Endothelial cell of umbilical vein (primary cell): ENCODE data around the gene ETV6. TPM values are rescaled to one million over a fixed set of nuclear protein-coding genes. Genes with fewer than 3 reads are reported as not detected.

Source experiments
- BruUV-seq: library from RNA; stranded (reverse); fragments of 400-500 nt; replicated peaks from 2 replicates; lab custom pipeline; 2021; lab: Mats Ljungman, UMichigan
- CTCF ChIA-PET: fragments of 300-600, 350-600 bp; sonication (Branson Sonifier 250); formaldehyde crosslinking; loops from one replicate; lab custom pipeline; 2021; ENCODE audit warnings: antibody characterized with exemption, inconsistent platforms; lab: Charles Lee
- POLR2A ChIA-PET: fragments of 300-600, 350-600 bp; sonication (Branson Sonifier 250); formaldehyde crosslinking; loops from one replicate; lab custom pipeline; 2021; ENCODE audit warnings: antibody characterized with exemption, inconsistent platforms; lab: Charles Lee
- DNase-seq: peaks from one replicate; pipeline ENCODE4 v3.0.0-alpha.2; 2011; ENCODE audit warnings: low read depth, low spot score
- FAIRE-seq: peaks from 2 replicates; lab custom pipeline; 2011; peaks lifted over from hg19 to GRCh38; lab: Jason Lieb, UNC
- H2AFZ ChIP-seq: 2 replicates; pipeline ENCODE4 v1.6.0; 2012; ENCODE audit warnings: low read depth, low read length, control low read depth, inconsistent platforms
- H3K27ac ChIP-seq: 2 replicates; pipeline ENCODE4 v1.5.1; 2011; ENCODE audit warnings: low read depth, mild to moderate bottlenecking, control low read depth, low read length, moderate library complexity; ENCODE audit not compliant: insufficient read depth
- H3K27me3 ChIP-seq, 2 experiments: 2 replicates each; pipeline versions ENCODE4 v1.6.0 to v1.6.1; 2011; ENCODE audit warnings: low read length in 2 of 2, mixed read lengths in 1 of 2; ENCODE audit not compliant: control insufficient read depth in 2 of 2, insufficient read depth in 2 of 2
- H3K36me3 ChIP-seq, 2 experiments: 2 replicates in 1 of 2; 3 replicates in 1 of 2; pipeline ENCODE4 v1.5.1; 2011; ENCODE audit warnings: low read length in 2 of 2, mild to moderate bottlenecking in 1 of 2, moderate library complexity in 1 of 2; ENCODE audit not compliant: control insufficient read depth in 2 of 2, insufficient read depth in 2 of 2; ENCODE audit errors: extremely low read depth in 1 of 2
- H3K4me1 ChIP-seq: 3 replicates; pipeline ENCODE4 v1.5.1; 2011; ENCODE audit warnings: mild to moderate bottlenecking, low read length; ENCODE audit not compliant: control insufficient read depth, insufficient read depth; ENCODE audit errors: extremely low read depth
- H3K4me2 ChIP-seq: 2 replicates; pipeline ENCODE4 v1.6.1; 2011; ENCODE audit warnings: low read length, control low read depth, mixed read lengths; ENCODE audit not compliant: insufficient read depth
- H3K4me3 ChIP-seq, 3 experiments: fragments of 200-600 bp in 1 of 3; sonication (generic), shearing (Covaris generic) in 1 of 3; replicated peaks in 1 of 3; 2 replicates each; pipeline ENCODE4 v1.5.1; 2011 to 2016; ENCODE audit warnings: control low read depth in 3 of 3, low read length in 3 of 3, mild to moderate bottlenecking in 2 of 3, inconsistent platforms in 1 of 3, low read depth in 1 of 3, moderate library complexity in 1 of 3; ENCODE audit not compliant: insufficient read depth in 1 of 3
- H3K79me2 ChIP-seq: 2 replicates; pipeline ENCODE4 v1.6.0; 2012; ENCODE audit warnings: low read length, inconsistent platforms; ENCODE audit not compliant: control insufficient read depth, insufficient read depth
- H3K9ac ChIP-seq: replicated peaks from 2 replicates; pipeline ENCODE3; 2011; ENCODE audit warnings: low read length, control low read depth; ENCODE audit not compliant: insufficient read depth; ENCODE audit errors: extremely low read depth
- H3K9me1 ChIP-seq: replicated peaks from 3 replicates; pipeline ENCODE4 v1.6.0; 2011; ENCODE audit warnings: mild to moderate bottlenecking, low read length; ENCODE audit not compliant: control insufficient read depth, insufficient read depth; ENCODE audit errors: extremely low read depth
- H3K9me3 ChIP-seq: replicated peaks from 2 replicates; pipeline ENCODE4 v1.5.1; 2012; ENCODE audit warnings: low read length, inconsistent platforms; ENCODE audit not compliant: control insufficient read depth, insufficient read depth
- H4K20me1 ChIP-seq: replicated peaks from 2 replicates; pipeline ENCODE3; 2011; ENCODE audit warnings: mild to moderate bottlenecking, low read length; ENCODE audit not compliant: control insufficient read depth, insufficient read depth; ENCODE audit errors: extremely low read depth
- CTCF ChIP-seq, 2 donors: IDR thresholded peaks; 1 replicate in 1 of 2; 2 replicates in 1 of 2; pipeline ENCODE4 v1.5.1; 2011; ENCODE audit warnings: low read length in 2 of 2, mild to moderate bottlenecking in 2 of 2, moderate library complexity in 2 of 2, control low read depth in 1 of 2, inconsistent platforms in 1 of 2, low read depth in 1 of 2; ENCODE audit not compliant: insufficient read depth in 1 of 2; ENCODE audit errors: extremely low read depth in 1 of 2
- EZH2 ChIP-seq: IDR thresholded peaks from 2 replicates; pipeline ENCODE4 v1.6.1; 2012; ENCODE audit warnings: borderline replicate concordance, low read depth, mild to moderate bottlenecking, moderate library complexity, low read length, inconsistent platforms; ENCODE audit not compliant: severe bottlenecking
- FOS ChIP-seq: IDR thresholded peaks from 2 replicates; pipeline ENCODE4 v1.6.1; 2011; ENCODE audit warnings: mild to moderate bottlenecking, low read length, moderate library complexity, borderline replicate concordance; ENCODE audit not compliant: insufficient read depth
- GATA2 ChIP-seq: IDR thresholded peaks from 2 replicates; pipeline ENCODE4 v1.7.0; 2011; ENCODE audit warnings: low read depth, mild to moderate bottlenecking, moderate library complexity, mixed read lengths, low read length; ENCODE audit not compliant: insufficient read length, insufficient read depth
- MAX ChIP-seq: IDR thresholded peaks from 2 replicates; pipeline ENCODE4 v1.6.1; 2011; ENCODE audit not compliant: insufficient read depth, insufficient read length
- MYC ChIP-seq: IDR thresholded peaks from one replicate; pipeline ENCODE4 v1.6.1; 2011; ENCODE audit warnings: mild to moderate bottlenecking, low read depth, low read length
- POLR2A ChIP-seq: IDR thresholded peaks from 2 replicates; pipeline ENCODE4 v1.6.1; 2012; ENCODE audit warnings: low read depth, mild to moderate bottlenecking, control low read depth, low read length
- dilution Hi-C: fragments of 300-500 bp; cut with MboI; formaldehyde crosslinking; loops from one replicate; pipeline ENCODE4 v1.15.0; 2019; ENCODE audit warnings: low sequenced_read_pairs; ENCODE audit not compliant: extremely low pct_ligation_motif_present
- intact Hi-C: fragments of 100-400 bp; cut with micrococcal nuclease; formaldehyde crosslinking; loops from one replicate; pipeline ENCODE4 v1.10.0; 2022
- polyA plus RNA-seq, 4 experiments: library from polyadenylated mRNA; depleted of rRNA in 3 of 4; stranded (reverse) in 3 of 4; unstranded in 1 of 4; fragments of >200 nt; gene quantifications; 2 replicates each; pipeline versions ENCODE4 v1.2.1 to v1.2.3, GENCODE V29; 2011 to 2012; ENCODE audit warnings: missing spikeins in 1 of 4
- total RNA-seq: library from RNA; stranded (reverse); gene quantifications from 2 replicates; pipeline ENCODE4 v1.2.3, GENCODE V29; 2021

Gene ETV6
- total and polyA plus RNA-seq, 2 donors (not counting 3 experiments of a cell fraction or from before 2014, with no cell fraction given) = 15.9 to 57.1 TPM

GRCh38 chr12:11628353-11628752 lies 21.1 kb upstream of the ETV6 start:
- Histone ChIP-seq H3K27ac (no peak overlapping the region), H3K27me3 (no peaks in the 10 kb centered on the region), H2AFZ (no peak overlapping the region), H3K9me1 (no peaks in the 10 kb centered on the region), H3K4me2 (no peak overlapping the region), H4K20me1 (no peaks in the 10 kb centered on the region), H3K79me2 (no peaks in the 10 kb centered on the region), H3K9me3 (no peaks in the 10 kb centered on the region), H3K9ac (no peak overlapping the region), H3K36me3 (no peaks in the 10 kb centered on the region), H3K4me1 (no peaks in the 10 kb centered on the region), H3K4me3 (no peak overlapping the region)
- intact Hi-C loops (no loop called here), dilution Hi-C loops (no loop called here)
- FAIRE-seq = no peak
- TF ChIP-seq EZH2 (no peak), GATA2 (no peak), CTCF (IDR thresholded peaks at IDR 0.05; ENCODE audit: extremely low read depth in 1 of 2, insufficient read depth in 1 of 2, low read depth in 1 of 2, low read length in 2 of 2) (no peak), FOS (no peak), MAX (no peak), MYC (no peak), POLR2A (no peak)
- POLR2A ChIA-PET = no interaction called here
- CTCF ChIA-PET = interaction anchor here (0.6 to 1.6 kb wide), 2 partner anchors 47 to 404 kb away, joined by 3 to 4 read pairs; no protein-coding TSS in a partner anchor
- BruUV-seq = no TSS peak
- no peak for DNase-seq
